ENCODE measurements around the gene MTO1.
"Not testable (repeated sequence)": the region's sequence is repeated elsewhere in the genome, so short reads cannot be mapped to it uniquely, and the experiment has no call there.

Gene MTO1, protein sequence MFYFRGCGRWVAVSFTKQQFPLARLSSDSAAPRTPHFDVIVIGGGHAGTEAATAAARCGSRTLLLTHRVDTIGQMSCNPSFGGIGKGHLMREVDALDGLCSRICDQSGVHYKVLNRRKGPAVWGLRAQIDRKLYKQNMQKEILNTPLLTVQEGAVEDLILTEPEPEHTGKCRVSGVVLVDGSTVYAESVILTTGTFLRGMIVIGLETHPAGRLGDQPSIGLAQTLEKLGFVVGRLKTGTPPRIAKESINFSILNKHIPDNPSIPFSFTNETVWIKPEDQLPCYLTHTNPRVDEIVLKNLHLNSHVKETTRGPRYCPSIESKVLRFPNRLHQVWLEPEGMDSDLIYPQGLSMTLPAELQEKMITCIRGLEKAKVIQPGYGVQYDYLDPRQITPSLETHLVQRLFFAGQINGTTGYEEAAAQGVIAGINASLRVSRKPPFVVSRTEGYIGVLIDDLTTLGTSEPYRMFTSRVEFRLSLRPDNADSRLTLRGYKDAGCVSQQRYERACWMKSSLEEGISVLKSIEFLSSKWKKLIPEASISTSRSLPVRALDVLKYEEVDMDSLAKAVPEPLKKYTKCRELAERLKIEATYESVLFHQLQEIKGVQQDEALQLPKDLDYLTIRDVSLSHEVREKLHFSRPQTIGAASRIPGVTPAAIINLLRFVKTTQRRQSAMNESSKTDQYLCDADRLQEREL

DNA sequence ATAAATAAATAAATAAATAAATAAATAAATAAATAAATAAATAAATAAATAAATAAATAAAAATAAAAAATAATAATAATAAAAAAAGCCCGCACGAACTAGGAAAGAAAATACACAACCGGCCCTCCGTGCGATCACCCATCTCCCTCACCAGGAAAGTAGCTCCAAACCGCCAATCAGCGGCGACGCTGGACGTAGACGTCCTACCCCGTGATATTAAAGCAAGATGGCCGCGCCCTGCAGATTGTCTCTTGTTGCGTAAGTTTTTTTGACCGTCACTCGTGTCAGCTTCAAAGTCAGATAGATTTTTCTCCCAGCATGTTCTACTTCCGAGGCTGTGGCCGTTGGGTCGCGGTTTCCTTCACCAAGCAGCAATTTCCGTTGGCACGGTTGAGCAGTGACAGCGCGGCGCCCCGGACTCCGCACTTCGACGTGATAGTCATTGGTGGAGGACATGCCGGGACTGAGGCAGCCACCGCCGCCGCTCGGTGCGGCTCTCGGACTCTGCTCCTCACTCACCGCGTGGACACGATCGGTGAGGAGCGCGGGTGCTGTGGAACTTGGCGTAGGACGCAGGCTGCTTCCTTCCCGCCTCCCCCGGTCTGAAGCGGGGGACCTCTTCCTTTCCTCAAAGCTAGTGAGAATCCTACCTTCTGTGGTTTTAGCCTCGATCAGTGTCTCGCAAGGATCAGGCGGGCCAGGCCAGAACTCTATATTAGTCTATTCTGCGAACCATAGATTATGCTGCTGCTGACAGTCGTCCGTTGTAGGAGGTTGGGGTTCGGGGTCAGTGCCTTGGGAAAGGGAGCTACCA is at the start of gene MTO1:
Gene MTO1 (plus strand): TSS at position 201 of the 814 bp plus-strand sequence. CDS start 118 bp downstream, at position 319.
- DNase-seq (ENCODE audit: low read depth in 4 of 4, low spot score in 1 of 4), result peak; percentile 54 to 78 (median 68)

DNA sequence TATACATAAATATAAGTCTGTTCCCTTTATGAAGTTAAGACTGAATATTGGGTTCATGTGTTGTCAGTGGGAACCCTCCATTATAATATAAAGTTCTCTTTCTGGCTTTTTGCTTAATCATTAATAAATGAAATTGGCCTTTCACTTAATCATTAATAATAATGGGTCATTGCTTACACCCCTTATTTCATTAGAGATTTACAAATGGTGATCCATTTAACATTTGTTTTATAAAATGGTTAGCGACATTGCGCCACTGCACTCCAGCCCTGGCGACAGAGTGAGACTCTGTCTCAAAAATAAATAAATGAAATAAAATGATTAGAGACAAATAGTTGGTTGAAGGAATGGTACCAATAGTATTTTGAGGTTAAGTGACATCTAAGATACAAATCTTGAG is 48.4 kb upstream of the MTO1 start:
- DNase-seq (ENCODE audit: low read depth in 4 of 4, low spot score in 1 of 4), result no peak

DNA sequence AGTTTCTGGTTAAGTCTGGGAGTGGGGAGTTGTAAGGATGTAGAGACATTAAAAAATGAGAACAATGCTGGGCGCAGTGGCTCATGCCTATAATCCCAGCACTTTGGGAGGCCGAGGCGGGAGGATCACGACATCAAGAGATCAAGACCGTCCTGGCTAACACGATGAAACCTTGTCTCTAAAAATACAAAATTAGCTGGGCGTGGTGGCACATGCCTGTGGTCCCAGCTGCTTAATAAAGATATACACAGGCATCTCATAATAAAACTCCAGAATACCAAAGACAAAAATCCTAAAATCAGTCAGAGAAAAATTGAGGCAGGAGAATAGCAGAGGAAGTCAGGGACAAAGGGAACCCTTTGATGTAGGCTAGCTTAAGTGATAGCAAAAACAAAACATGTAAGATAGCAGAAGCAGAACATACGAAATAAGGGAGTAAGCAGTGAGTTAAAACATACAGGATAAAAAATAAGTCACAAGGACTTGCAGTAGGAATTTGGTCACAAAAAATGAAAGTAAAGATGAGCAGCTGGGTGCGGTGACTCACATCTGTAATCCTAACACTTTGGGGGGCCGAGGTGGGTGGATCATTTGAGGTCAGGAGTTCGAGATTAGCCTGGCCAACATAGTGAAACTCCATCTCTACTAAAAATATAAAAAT is 43.3 kb upstream of the MTO1 start:
- DNase-seq (ENCODE audit: low read depth in 4 of 4, low spot score in 1 of 4), result no peak

DNA sequence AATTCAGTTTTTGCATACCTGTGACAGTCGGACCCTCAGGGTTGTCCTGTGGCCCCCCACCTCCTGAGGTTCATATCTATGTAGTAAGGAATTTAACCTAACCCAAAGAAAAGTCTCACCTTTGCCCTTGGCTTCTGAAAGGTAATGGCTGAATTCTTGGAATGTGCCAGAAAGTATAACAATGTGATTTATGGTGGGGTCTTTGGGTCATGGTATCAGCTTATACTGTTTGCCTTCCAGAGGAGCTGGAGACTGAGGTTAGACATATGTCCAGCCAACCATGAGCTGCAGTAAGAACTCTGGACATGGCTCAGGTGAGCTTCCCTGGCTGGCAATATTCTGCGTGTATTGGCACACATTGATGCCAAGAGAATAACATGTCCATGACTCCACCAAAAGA is 40.0 kb upstream of the MTO1 start:
- DNase-seq (ENCODE audit: low read depth in 4 of 4, low spot score in 1 of 4), result no peak

DNA sequence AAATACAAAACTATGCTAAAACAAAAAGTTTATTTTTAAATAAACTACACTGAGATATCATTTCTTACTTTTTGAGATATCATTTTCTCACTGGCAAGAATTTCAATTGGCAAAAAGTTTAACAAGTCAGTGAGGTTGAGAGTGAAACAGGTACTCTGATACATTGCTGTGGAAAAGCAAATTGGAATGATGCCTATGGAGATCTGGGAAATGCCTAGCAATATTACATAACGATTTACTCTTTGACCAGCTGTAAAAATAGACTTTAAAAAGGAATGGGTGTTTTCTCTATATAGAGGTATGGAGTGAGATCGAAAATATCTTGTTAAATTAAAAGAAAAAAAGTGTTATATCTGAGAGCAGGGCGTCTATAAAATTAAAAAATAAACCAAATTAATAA is 26.3 kb upstream of the MTO1 start:
- no peak for DNase-seq (ENCODE audit: low read depth in 4 of 4, low spot score in 1 of 4)

DNA sequence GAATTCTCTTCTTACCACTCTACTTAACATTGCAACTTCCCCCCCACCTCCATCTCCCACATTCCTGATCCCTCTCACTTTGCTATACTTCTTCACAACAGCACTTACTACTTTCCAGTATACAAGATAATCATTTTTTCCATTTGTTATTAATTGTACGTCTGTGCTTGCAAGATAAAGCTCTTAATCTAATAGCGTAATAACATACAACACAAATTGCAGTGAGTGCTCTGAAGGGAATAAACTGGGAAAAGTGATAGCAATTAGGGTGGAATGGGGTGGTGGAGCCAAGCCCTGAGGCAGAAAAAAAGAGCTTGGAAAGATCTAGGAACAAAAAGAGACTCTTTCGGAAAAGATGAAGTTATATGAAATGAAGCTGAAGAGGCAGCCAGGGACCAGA is 18.0 kb upstream of the MTO1 start:
- DNase-seq (ENCODE audit: low read depth in 4 of 4, low spot score in 1 of 4), result no peak

DNA sequence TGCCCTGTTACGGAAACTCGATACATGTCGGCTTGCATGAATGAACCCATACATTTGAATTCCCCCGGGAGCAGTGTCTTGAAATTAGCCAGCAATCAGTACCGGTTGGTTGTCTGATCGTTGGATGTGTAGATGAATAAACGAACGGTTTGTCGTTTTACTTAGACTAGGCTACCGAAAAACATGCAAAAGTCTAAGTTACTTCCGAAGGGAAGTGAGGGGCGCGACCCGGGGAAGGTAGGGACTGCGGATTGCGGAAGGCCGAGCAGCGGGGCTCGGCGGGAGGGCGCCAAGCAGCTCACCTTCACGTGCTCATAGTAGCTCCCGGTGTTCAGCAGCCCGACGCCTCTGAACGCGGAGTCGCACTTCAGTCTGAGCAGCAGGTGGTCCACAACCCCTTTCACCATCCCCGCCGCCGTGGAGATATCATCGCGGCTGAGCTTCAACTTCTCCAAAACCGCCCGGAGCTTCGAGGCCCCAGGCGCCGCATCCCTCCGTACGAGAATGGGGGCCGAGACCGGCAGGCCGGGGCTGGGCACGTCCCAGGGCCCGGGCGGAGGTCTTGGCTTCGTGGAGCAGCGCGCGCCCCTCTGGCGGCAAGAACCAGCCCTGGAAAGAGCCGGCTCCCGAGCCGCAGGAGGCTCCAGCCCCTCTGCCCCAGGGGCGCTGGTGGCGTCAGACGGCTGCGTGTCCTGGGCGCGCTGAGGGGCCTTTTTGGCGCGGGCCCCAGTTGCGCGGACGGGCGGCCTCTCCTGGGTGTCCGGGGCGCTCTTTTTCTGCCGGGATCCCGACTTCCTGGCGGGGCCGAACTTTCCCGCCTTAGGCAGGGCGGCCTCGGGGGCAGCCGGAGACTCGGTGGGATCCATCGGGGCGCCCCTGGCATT is 10.1 kb upstream of the MTO1 start:
- DNase-seq (ENCODE audit: low read depth in 4 of 4, low spot score in 1 of 4), result peak in 3 of 4 experiments; percentile 8 to 36 (median 23)

DNA sequence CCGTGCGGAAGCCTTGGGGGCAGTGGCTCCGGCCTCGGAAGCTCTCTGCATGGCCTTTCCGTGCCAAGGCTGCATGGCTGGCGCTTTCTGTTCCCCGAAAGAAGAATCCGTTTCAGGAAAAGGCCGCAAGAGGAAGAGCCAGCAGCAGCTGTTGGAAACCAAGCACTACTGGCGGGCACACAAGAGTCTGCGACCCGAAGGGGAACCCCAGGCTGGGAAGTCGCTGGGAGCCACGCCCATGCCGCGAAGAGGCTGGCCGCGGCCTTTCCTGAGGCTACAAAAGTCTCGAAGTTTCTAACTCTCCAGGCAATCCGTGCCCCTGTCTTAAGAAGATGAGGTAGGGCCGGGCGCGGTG is 9.5 kb upstream of the MTO1 start, which contains the start of gene CGAS:
Gene CGAS (minus strand): TSS at position 191 of the 355 bp plus-strand sequence. CDS start 116 bp downstream, at position 75.
- peak; percentile 42 to 77 (median 56) for DNase-seq (ENCODE audit: low read depth in 4 of 4, low spot score in 1 of 4)

DNA sequence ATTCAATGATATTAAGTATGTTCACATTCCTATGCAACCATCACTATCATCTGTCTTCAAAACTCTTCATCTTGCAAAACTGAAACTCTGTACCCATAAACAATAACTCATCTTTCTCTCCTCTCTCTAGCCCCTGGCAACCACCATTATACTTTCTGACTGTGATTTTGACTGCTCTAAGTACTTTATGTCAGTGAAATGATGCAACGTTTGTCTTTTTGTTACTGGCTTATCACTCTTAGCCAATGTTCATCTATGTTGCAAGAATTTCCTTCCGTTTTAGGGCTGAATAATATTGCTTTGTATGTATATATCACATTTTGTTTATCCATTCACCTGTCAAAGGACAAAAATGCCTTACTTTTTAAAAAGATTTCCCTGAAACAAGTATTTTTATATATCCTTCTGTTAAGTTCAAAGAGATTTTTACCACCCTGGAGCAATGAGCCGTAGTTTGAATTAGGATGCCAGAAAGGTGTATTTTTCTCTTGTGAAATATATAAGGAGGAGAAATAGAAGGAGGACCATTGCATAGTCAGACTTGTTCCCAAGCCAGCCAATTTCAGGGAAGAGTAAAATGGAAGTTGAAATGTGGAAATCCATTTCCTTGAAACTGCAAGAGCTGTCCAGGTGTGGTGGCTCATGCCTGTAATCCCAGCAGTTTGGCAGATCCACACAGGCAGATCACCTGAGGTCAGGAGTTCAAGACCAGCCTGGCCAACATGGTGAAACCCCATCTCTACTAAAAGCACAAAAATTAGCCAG is 5.5 kb upstream of the MTO1 start:
- no peak for DNase-seq (ENCODE audit: low read depth in 4 of 4, low spot score in 1 of 4)

DNA sequence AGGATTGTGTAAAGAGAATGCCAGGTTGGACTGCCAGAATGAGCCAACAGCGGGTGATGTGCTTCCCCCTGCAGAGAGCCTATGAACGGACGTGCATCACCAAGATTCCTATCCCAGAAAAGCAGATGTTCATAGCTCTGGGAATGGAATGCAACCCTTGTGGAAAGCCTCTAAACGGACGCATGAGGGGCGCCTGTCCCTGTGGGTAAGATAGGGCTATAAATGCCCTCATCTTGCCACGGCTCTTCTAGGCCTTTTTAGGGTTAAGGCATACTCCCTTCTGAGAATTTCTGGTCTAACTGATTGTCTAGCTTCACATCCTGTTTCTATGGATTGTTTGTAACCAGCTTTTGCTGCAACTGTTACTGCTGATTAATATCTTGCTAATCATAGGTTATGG is 2.1 kb upstream of the MTO1 start:
- DNase-seq (ENCODE audit: low read depth in 4 of 4, low spot score in 1 of 4), result not testable (repeated sequence)

DNA sequence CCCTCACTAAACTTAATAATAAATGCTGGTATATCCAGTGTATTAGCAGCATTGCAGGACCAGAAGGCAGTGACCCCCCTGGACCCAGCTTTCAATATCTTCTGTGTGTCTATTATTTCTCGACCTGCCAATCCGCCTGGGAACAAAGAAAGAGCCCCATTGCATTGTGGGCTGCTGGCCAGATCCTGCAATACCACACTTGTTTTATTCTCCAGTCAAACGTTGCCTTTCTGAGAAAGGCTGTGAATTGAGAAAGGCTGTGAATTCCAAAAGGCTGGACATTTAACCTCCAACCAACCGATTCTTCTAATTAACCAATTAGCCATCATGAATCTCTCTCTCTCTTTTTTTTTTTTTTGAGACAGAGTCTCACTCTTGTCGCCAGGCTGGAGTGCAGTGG is 1.5 kb upstream of the MTO1 start:
- DNase-seq (ENCODE audit: low read depth in 4 of 4, low spot score in 1 of 4), result no peak

DNA sequence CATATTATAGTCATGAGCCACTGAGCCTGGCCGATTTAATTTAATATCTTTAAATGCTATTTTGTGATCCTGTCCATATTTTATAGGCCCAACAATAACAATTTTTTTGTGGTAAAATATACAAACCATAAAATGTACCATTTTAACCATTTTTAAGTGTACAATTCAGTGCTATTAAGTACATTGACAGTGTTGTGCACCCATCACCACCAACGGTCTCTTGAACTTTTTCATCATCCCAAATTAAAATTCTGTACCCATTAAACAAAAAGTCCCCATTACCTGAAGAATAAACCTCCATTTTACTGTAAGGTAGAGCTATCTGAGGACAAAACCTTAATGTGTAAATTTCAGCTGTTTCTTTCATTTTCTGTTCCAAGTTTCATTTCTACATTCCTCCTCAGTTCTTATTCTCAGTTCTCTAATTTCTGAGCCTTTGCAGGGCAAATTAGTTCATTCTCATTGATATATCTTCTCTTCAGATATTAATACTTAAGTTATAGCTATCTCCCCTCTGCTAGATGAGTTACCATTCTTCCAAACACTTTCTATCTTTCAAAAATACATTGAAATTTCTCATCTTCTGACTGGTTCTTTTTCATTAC is 10.3 kb downstream of the MTO1 start:
- DNase-seq (ENCODE audit: low read depth in 4 of 4, low spot score in 1 of 4), result no peak

DNA sequence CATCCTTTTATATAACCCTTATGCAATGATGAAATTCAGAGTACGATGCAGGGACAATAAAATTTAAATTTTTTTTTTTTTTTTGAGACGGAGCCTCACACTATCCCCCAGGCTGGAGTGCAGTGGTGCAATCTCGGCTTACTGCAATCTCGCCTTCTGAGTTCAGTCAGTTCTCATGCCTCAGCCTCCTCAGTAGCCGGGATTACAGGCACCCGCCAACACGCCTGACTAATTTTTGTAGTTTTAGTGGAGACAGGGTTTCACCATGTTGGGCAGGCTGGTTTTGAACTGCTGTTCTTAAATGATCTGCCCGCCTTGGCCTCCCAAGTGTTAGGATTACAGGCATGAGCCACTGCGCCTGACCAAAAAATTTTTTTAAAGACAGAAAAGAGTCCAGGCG is 15.2 kb downstream of the MTO1 start:
- no peak for DNase-seq (ENCODE audit: low read depth in 4 of 4, low spot score in 1 of 4)

DNA sequence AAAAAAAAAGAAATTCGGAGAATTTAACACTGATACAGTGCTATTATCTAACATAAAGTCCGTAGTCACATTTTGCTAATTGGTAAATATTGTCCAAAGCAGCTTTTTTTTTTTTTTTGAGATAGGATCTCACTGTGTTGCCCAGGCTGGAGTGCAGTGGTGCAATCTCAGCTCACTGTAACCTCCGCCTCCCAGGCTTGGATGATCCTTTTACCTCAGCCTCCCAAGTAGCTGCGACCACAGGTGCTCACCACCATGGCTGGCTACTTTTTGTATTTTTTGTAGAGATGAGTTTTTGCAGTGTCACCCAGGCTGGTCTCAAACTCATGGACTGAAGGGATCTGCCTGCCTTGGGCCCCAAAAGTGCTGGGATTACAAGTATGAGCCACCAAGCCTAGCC is 15.9 kb downstream of the MTO1 start:
- DNase-seq (ENCODE audit: low read depth in 4 of 4, low spot score in 1 of 4), result no peak

DNA sequence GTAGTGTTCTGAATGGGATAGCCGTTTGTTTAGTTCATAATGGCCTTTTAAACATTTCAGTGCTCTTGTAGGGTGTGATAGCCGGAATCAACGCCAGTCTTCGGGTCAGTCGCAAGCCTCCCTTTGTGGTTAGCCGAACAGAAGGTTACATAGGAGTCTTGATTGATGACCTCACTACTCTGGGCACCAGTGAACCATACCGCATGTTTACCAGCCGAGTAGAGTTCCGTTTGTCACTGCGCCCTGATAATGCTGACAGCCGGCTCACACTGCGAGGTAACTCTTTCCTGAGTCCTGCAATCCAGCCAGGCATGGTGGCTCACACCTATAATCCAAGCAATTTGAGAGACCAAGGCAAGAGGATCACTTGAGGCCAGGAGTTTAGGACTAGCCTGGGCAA is 20.4 kb downstream of the MTO1 start:
- no peak for DNase-seq (ENCODE audit: low read depth in 4 of 4, low spot score in 1 of 4)

DNA sequence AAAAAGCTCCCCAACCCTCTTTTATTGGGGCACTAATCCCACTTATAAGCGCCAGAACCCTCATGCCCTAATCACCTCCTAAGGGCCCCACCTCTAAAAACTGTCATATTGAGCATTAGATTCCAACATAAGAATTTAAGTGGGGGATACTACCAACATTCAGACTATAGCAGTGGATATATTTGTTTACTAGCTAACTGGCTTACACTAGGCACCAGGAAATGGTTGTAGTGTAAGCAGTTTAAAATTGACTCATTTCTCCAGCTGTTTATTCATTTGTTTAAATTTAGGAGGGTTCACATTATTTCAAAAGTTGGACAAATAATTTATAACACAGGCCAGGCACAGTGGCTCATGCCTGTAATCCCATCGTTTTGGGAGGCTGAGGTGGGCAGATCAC is 22.9 kb downstream of the MTO1 start:
- no peak for DNase-seq (ENCODE audit: low read depth in 4 of 4, low spot score in 1 of 4)

DNA sequence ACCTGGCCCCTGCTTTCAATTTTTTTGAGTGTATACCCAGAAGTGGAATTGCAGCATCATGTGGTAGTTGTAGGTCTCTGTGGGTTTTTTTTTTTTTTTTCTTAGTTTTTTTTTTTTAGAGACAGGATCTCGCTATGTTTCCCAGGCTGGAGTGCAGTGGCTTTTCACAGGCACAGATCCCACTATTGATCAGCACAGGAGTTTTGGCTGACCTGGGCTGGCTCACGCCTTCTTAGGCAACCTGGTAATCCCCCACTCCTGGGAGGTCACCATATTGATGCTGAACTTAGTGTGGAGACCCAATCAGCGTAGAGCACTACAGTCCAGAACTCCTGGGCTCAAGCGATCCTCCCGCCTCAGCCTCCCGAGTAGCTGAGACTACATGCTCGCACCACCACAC is 25.9 kb downstream of the MTO1 start:
- DNase-seq (ENCODE audit: low read depth in 4 of 4, low spot score in 1 of 4), result no peak

DNA sequence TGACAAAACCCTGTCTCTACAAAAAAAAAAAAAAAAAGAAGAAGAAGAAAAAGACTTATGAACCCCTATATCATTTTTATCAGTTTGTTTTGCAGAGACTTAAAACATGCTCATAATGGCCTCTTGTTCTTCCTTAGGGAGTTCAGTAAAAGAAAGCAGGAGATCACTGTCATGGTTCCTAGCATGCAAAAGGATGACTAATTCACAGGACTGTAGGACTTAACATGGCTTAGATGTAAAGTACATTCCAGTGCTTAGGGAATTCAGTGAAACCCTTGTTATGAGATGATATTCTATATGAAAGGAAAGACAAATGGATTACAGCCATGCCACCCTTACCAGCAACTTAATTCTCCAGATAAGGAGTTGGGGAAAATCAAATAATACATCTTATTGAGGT is 29.8 kb downstream of the MTO1 start:
- no peak for DNase-seq (ENCODE audit: low read depth in 4 of 4, low spot score in 1 of 4)

DNA sequence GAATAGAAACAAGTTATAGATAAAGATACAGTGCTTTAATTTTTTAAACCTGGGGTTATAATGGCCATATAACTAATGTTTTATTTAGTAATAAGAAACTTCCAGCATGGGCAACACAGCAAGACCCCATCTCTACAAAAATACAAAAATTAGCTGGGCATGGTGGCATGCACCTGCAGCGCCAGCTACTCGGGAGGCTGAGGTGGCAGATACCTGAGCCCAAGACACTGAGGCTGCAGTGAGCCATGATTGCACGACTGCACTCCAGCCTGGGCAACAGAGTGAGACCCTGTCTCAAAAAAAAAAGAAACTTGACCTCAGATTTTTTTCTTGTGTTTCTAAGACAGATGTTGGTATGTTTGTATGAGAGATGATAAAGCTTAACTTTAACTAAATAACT is 36.4 kb downstream of the MTO1 start:
- no peak for DNase-seq (ENCODE audit: low read depth in 4 of 4, low spot score in 1 of 4)

Measured in stimulated activated CD4-positive, alpha-beta T cell treated with anti-CD3 and anti-CD28 coated beads, Interleukin-1b, Interleukin-23, amount 100 ng/mL, for 24 hours (primary cell).